NCI-H2171 treated with DMSO at 0.1 percent for 48 hours (cell line): ENCODE data around the gene AGPS.
"Not testable (repeated sequence)": the region's sequence is repeated elsewhere in the genome, so short reads cannot be mapped to it uniquely, and the experiment has no call there.

Source experiments
- DNase-seq: peaks from one replicate; lab custom pipeline; 2025; lab: John Stamatoyannopoulos, UW

AGPS gene

DNA sequence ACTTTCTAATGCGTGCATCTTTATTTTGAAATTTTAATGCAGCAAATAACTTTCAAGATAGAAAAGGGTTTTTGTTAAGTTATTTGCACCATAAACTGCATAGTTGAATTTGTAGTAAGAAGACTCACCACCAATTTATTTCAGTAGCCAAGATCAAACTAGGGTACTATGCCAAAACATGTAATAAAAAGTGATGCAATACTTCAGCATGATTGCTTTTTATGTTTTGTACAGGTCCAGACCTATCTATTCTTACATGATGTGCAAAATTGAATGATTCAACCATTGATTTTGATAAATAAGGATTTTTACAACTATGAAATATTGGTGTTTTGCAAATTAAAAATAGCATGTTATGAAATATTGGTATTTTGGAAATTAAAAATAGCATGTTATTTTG is 26.7 kb downstream of the AGPS start:
- DNase-seq: peak; percentile 33

DNA sequence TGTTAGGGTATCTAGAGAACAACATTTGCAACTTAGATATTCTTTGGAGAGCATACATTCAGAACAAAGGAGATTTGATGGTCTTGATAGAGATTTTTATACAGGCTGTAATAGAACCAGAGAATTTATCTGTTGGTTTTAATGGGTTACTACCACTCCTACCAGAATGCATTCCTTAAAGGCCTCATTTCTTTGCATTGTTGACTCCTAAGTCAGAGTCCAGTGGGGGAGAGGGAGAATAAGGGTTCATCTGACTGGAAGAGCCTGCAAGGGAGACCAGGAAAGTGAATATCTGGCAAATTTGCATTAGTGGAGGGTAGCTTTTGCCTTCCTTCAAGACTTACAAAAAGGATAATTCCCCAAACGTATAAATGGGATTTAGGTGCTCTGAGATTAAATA is 29.7 kb downstream of the AGPS start:
- DNase-seq: no peak

DNA sequence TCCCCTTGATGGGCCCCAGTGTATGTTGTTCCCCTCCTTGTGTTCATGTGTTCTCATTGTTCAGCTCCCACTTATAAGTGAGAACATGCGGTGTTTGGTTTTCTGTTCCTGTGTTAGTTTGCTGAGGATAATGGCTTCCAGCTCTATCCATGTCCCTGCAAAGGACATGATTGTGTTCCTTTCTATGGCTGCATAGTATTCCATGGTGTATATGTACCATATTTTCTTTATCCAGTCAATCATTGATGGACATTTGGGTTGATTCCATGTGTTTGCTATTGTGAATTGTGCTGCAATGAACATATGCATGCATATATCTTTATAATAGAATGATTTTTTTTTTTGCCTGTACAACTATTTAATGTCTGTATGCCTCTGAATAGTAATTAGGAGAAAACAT is 31.5 kb downstream of the AGPS start:
- not testable (repeated sequence) for DNase-seq

DNA sequence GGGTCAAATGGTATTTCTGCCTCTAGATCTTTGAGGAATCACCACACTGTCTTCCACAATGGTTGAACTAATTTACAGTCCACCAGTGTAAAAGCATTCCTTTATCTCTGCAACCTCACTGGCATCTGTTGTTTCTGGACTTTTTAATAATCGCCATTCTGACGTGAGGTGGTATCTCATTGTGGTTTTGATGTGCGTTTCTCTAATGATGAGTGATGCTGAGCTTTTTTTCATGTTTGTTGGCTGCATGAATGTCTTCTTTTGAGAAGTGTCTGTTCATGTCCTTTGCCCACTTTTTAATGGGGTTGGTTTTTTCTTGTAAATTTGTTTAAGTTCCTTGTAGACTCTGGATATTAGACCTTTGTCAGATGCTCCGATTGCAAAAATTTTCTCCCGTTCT is 32.0 kb downstream of the AGPS start:
- not testable (repeated sequence) for DNase-seq

DNA sequence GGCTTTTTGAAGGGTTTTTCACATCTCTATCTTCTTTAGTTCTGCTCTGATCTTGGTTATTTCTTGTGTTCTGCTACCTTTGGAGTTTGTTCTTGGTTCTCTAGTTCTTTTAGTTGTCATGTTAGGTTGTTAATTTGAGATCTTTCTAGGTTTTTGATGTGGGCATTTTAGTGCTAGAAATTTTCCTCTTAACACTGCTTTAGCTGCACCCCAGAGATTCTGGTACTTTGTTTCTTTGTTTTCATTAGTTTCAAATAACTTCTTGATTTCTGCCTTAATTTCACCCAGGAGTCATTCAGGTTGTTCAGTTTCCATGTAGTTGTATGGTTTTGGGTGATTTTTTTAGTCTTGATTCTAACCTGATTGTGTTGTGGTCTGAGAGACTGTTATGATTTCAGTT is 34.7 kb downstream of the AGPS start:
- DNase-seq: no peak

DNA sequence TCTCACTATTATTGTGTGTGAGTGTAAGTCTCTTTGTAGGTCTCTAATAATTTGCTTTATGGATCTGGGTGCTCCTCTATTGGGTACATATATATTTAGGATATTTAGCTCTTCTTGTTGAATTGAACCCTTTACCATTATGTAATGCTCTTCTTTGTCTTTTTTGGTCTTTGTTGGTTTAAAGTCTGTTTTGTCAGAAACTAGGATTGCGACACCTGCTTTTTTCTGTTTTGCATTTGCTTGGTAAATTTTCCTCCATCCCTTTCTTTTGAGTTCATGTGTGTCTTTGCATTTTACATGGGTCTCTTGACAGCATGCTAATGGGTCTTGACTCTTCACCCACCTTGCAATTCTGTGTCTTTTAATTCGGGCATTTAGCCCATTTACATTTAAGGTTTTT is 35.4 kb downstream of the AGPS start:
- not testable (repeated sequence) for DNase-seq

DNA sequence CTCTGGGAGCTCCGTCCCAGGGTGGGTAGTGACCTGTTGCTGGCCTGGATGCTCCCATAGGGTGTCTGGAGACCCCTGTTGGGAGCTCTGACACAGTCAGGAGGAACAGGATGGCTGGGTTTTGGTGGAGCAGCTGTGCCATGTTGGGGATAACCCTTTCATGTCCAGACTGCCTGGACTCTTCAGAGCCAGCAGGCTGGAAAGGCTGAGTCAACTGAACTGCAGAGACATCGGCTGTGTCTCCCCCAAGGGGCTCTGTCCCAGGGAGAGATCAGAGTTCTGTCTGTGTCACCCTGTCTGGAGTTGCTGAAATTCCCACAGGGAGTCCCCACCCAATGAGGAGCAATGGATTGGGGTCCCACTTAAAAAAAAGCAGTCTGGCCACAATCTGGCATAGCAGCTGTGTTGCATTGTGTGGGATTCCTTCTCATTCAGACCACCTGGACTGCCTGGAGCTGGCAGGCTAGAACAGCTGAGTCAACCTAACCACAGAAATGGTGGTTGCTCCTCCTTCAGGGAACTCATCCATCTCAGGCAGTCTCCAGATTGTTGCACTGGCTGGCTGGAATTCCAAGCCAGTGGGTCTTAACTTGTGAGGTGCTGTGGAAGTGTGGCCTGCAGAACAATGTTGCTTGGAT is 37.2 kb downstream of the AGPS start:
- DNase-seq: peak; percentile 75

DNA sequence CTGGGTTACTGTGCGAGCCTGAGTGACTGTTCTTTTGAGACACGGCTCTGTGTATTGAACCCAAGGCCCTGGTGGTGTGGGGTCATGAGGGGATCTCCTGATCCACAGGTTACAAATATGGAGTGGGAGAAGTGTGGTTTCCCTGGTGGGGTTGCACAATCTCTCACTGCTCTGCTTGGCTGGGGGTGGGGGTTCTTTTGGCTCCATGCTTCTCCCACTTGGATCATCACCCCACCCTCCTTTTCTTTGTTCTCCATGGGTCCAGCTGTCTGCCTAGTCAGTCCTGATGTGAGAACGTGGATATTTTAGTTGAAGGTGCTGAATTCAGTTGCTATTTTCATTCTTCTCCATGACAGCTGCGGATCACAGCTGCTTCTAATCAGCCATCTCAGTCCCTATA is 37.8 kb downstream of the AGPS start:
- no peak for DNase-seq

DNA sequence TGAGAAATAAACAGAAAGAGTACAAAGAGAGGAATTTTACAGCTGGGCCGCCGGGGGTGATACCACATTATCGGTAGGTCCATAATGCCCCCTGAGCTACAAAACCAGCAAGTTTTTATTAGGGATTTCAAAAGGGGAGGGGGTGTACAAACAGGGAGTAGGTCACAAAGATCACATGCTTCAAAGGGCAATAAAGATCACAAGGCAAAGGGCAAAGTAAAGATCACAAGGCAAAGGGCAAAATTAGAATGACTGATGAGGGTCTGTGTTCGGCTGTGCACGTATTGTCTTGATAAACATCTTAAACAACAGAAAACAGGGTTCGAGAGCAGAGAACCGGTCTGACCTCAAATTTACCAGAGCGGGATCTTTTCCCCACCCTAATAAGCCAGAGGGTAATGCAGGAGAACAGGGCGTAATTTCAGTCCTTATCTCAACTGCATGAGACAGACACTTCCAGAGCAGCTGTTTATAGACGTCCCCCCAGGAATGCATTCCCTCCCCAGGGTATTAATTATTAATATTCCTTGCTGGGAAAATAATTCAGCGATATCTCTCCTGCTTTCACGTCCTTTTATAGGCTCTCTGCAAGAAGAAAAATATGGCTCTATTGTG is 38.6 kb downstream of the AGPS start:
- not testable (repeated sequence) for DNase-seq

DNA sequence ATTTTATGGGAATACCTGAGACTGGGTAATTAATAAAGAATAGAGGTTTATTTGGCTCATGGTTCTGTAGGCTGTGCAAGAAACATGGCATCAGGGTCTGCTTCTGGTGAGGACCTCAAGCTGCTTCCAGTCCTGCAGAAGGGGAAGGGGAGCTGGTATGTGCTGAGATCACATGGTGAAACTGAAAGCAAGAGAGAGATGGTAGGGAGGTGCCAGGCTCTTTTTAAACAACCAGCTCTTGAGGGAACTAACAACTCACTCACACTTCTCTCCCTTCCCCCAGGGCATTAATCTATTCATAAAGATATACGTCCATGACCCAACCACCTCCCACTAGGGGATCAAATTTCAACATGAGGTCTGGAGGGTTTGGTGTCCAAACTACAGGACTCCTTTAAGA is 40.1 kb downstream of the AGPS start:
- no peak for DNase-seq

DNA sequence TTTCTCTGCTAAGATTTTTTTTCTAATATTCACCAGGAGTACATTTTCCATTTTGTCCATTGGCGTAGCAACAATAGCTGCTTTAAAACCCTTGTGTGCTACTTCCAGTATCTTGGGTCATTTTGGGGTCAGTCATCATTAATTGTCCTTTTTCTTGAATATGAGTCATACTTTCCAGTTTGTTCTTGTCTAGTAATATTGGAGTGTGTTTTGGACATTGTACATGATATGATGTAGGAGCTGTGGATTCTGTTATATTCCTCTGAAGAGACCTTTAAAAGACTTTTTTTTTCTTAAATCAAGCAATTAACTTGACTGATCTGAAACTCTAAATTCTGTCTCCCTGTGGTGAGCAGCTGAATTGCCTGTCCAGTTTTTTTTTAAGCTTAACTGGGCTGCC is 40.8 kb downstream of the AGPS start:
- no peak for DNase-seq

DNA sequence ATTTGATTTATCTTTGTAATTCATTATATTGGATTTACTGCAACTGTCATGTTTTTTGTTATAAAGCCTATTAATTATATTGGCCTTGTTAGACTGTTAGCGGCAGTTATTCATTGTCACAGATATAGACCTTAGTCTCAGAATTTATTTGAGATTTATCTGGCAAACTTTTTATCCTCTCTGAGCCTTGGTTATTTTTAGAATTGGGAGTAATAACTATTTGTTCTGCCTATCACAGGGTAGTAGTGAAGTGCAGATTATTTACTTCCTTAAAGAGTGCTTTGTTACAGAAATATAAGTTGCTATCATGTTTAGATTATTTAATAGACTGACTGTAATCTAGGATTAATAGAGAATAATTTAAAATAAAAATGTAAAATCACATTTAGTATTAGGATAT is 41.9 kb downstream of the AGPS start:
- DNase-seq: no peak

DNA sequence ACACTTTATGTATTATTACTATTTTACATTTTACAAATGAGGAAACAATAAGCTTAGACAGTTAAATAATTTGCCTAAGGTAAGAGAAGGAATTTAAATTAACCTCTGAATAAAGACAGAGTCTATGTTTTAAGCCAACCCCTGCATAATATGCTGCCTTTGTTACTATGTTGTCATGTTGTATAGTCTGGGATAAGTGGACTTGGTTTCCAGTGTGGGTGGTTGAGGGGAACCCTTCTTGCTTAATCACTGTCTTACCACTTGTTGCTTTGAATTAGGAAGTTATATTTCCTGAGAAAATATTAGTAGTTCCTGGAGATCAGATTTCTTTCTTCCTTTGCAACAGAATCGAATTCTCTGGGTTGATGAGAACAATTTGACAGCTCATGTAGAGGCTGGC is 52.6 kb downstream of the AGPS start:
- no peak for DNase-seq

DNA sequence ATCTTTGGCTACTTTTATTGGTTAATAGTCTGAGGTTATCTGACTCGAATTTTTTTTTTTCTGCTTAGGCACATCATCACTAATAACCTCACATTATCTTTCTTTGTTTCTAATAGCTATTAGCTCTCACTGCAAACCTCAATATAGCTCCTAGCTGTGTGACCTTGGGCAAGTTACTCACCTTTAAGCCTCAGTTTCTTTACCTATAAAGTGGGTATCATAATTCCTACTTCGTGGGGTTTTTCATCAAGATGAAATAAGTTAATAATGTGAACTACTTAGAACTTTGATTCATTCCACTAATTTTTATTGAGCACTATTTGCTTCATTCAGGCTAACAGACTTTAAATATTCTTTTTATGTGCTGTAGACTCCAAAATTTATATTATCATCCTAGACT is 55.5 kb downstream of the AGPS start:
- no peak for DNase-seq

DNA sequence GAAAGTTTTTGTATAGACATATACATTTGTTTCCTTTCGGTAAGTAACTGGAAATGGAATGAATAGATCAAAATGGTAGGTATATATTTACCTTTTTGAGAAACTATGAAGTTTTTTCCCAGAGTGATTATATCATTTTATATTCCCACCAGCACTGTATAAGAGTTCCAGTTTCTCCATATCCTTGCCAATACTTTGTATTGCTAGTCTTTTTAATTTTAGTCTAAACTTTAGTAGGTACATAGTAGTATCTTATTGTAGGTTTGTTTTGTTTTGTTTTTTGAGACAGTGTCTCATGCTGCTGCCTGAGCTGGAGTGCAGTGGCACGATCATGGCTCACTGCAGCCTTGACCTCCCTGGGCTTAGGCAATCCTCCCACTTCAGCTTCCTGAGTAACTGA is 56.6 kb downstream of the AGPS start:
- DNase-seq: no peak

DNA sequence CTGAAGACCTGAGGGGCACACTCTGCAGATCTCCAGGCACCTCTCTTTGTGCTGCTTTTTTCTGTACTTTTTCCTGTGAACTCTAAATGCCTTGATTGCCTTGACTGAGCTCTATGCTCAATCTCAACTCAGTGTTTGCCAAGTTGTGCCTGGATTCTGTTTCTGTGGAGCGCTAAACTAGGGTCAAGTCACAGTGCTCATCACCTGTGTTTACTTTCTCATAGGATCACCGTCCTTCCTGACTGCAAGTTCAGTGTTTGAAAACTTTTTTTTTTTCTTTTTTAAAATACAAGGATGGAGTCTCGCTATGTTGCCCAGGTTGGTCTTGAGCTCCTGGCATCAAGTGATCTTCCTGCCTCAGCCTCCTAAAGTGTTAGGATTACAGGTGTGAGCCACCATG is 62.6 kb downstream of the AGPS start:
- DNase-seq: no peak

DNA sequence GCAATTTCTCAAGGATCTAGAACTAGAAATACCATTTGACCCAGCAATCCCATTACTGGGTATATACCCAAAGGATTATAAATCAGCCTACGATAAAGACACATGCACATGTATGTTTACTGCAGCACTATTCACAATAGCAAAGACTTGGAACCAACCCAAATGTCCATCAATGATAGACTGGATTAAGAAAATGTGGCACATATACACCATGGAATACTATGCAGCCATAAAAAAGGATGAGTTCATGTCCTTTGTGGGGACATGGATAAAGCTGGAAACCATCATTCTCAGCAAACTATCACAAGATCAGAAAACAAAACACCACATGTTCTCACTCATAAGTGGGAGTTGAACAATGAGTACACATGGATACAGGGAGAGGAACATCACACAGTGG is 67.2 kb downstream of the AGPS start:
- not testable (repeated sequence) for DNase-seq

DNA sequence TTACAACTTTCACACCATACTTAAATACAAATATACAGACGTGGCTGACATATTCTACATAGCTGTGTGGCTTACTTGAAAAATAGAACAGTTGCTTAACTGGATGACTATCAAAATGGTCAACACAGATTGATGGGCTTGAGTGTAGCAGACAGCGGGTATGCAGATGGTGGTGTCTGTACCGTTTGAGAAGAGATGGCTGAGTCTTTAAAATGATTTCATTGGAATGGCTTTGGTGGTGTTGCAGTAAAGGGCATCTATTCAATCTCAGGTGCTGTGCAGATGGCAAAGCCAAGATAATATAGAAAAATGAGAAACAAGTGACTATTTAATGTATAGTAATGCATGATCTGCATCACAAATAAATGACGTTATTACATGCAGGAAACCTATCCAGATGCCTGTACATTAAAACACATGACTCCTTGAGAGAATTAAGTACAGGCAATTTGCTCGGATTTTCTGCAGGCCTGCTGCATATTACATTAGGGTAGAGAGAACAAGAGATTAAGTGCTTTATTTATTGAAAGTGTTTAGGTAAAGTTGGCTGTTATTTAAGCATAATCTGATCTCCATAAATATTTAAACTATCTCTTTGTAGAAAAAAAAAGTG is 68.5 kb downstream of the AGPS start:
- peak; percentile 4 for DNase-seq

DNA sequence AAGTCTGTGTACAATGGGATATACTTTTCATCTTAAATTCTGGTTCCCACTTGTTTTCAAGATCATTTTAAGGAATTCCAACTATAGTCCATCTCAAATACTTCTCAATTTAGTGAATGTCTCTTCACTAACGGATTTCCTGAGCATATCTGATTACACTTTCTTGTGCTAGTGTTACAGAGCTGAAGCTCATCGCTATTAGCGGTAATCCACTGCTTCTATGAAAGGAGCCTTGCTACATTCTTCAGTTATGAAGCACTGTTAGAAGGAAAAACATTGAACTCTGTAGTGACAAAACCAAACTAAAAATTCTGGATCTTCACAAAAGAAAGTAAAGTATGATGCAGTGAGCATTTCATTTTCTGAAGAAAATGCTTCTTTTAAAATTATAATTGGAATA is 72.0 kb downstream of the AGPS start:
- no peak for DNase-seq

DNA sequence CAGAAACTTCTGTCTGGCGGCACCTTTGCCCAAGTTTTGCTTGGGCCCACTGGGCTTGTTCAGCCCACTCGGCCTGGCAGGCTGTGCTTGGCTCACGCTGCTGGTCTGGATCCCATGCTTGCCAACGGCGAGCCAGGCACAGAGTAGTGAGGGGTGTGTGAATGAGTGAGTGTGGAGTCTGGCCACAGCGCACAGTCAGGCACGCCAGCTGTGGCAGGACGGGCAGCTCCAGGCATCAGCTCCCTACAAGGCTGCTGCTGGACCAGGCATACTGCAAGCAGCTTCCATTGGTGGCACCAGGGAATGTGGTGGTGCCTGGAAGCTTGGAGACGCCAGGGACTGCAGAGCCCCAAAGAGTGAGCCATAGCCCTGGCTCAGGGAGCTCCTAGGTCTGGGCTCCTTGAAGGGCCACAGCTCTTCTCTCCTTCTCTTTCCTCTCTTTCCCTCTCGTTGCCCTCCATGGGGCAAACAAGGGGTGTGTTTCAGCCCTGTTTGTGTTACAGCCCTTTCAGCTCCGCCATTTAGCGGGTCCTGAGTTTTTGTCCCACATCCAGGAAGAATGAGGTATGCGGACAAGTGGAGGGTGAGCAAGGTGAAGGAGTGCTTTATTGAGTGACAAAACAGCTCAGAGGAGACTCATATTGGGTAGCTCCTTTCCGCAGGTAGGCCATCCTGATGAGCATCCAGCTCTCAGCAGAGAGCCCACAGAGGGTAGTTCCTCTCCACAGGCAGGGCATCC is 73.0 kb downstream of the AGPS start:
- no peak for DNase-seq

DNA sequence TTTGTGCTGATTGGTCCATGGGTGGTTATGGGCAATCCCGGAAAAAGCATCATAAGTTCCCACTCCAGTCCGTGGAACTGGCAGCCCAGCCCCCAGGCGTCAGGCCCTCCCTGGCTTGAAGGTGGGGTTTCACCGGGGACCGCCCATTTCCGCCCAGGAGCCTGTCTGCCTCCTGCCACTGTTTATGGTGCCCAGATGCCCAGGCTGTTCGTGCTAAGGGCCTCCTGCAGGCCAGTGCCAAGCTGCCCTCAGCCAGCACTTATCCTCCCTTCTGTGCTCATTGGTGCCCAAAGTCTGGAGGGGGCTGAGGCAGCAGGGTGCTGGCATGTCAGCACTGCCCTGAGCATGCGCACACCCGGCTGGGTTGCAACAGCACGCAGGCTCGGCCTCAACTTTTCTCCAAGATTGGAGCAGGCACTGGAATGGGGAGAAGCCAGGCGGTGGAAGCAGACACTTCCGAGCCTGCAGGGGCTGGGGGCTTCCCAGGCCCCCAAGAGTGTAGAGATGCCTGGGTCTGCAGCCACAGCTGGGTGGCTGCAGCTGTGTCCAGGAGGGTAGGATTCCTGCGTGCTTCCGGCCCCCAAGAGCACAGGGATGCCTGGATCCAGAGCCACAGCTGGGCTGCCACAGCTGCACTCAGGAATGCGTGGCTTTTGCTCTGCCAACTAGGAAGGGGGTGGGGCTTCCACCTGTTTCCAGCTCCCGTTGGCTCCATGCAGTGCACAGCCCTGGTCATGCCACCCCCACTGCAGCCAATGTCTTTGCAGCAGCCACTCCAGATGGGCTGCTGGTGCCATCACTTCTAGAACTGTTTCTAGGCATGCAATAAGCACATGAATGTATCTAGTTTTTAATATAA is 74.0 kb downstream of the AGPS start:
- no peak for DNase-seq

DNA sequence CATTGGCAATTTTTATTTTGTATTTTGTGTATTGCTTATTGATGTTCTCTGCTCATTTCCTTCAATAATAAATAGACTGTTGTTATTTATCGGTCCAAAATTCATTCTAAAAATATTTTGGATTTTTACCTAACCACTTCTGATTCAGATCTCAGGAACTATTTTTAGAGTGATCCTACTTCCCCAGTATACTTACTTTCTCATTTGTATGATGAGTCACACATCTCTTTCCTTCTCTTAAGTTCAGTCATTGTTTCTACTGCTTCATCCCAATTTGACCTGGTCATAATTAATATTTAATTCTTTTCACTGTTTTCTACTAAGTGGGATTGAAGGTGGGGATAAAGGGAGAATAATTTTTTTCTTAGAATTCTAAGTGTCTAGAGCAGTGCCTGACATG is 75.1 kb downstream of the AGPS start:
- DNase-seq: no peak
